Skin of body (tissue), 2 donors: ENCODE results near the gene FOXL2NB. TPM values are rescaled to one million over a fixed set of nuclear protein-coding genes. Genes with fewer than 3 reads are reported as not detected.

Experiments used
- DNase-seq: peaks from one replicate; lab custom pipeline; 2025; lab: John Stamatoyannopoulos, UW
- total RNA-seq: library from RNA; depleted of rRNA; stranded (reverse); fragments of >200 nt; gene quantifications from one replicate; pipeline ENCODE4 v1.2.3, GENCODE V29; 2014

Gene FOXL2NB
- total RNA-seq, 1 donor from 2014 or later = 0.39 TPM

- DNase-seq = no peak
These were observed 1.9 kb upstream of the FOXL2NB start for GRCh38 chr3:138944929-138945708.

DNA sequence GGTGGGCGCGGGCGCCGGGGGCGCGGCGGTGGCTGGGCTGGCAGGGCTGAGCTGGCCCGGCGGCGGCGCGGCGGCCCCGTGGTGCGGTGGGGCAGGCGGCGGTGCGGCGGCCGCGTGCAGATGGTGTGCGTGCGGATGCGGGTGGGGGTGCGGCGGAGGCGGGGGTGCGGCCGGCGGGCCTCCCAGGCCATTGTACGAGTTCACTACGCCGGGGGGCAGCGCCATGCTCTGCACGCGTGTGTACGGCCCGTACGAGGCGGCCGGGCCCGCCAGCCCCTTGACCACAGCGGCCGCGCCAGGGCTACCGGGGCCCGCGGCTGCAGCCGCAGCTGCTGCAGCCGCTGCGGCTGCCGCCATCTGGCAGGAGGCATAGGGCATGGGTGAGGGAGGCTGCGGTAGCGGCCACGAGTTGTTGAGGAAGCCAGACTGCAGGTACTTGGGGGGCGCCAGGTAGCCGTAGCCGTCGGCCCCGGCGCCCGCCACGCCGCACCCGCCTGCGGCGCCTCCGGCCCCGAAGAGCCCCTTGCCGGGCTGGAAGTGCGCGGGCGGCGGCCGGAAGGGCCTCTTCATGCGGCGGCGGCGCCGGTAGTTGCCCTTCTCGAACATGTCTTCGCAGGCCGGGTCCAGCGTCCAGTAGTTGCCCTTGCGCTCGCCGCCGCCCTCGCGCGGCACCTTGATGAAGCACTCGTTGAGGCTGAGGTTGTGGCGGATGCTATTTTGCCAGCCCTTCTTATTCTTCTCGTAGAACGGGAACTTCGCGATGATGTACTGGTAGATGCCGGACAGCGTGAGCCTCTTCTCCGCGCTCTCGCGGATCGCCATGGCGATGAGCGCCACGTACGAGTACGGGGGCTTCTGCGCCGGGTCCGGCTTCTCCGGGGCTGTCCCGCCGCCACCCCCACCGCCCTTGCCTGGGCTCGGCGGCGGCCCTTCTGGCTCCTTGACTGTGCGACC lies 1.0 kb upstream of the FOXL2NB start:
- DNase-seq = no peak

DNA sequence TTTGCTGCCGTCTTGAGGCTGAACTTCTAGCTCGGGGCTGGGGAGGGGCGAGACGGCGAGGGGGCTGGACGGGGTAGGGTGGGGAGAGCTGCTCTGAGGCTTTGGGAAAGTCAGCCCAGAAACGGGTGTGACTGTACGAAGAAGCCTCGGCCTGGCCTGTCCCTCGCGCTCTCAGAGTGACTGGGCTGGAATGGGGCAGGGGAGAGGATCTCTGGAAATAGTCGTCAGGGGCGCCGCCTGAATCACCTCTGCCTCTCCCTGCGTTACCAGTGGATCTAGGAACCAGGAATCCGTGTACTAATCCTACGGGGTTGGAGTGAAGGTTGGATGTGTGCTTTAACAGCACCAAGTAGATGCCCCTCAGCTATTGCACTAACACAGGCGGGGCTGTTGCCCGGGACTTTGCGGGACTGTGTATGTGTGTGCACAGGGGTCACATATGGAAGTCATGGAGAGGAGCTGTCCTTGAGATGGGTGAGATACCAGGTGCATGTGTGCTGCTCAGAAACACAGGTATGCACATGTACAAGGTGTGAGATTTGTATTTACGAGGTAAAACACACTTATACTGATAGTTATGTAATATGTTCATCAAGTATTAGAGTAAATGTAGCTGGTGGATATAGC lies 591 bp downstream of the FOXL2NB start:
- DNase-seq = no peak

- DNase-seq = no peak
These were observed 1.5 kb downstream of the FOXL2NB start for GRCh38 chr3:138948371-138949001.

GRCh38 chr3:138949002-138949418 lies 2.0 kb downstream of the FOXL2NB start:
- no peak for DNase-seq

GRCh38 chr3:138949445-138950005 lies 2.5 kb downstream of the FOXL2NB start:
- DNase-seq = no peak

DNA sequence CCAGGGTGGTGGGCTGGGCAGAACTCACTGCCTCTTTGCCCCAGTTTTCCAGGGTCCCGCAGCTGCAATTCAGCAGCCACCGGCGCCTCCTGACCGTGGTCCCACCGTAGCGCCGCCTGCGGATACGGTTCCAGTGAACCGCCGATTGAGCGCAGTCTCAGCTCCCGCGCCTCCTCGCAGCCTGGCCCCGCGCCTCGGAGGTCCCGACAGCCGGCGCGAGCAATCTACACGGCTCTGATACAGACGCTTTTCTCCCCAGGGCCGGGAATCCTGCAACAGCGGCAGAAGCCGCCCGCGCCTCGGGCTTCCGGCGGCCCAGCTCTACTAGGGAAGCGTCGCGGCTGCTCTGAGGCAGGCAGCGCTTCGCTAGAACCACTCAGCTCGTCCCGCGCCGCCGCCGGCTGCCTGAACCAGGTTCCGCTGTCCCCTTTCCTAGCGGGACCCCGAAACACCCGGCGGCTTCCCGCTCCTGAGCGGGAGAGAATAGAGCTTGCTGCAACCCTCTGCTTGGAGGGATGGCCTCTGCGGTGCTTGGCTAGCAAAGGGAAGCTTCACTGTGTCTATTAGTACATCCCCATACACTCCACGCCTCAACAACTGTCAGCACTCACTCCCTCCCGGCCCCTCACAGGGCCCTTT lies 3.1 kb downstream of the FOXL2NB start:
- no peak for DNase-seq

- no peak for DNase-seq
These were observed 3.7 kb downstream of the FOXL2NB start for GRCh38 chr3:138950701-138951100.

DNA sequence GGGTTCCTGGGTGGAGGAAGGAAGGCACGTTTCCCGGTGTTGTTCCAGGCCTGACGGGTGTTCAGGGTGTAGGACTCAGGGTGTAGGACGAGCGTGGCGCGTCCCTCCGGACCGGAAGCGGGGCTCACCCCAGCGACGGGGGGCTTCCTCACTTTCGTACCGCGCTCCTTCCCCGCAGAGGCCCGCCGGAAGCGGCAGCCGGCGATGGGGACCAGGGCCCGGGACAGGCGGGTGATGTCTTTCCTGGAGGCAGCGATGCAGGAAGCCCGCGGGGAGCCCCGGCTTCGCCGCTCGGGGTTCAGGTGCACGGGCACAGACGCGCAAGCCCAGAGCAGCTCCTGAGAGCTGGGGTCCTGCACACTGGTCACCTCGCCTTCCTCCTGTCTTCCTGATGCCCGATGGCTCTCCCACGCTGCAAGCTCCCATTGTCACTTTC lies 13.4 kb downstream of the FOXL2NB start:
- DNase-seq = no peak

GRCh38 chr3:138962854-138963560 lies 16.0 kb downstream of the FOXL2NB start:
- DNase-seq = no peak

DNA sequence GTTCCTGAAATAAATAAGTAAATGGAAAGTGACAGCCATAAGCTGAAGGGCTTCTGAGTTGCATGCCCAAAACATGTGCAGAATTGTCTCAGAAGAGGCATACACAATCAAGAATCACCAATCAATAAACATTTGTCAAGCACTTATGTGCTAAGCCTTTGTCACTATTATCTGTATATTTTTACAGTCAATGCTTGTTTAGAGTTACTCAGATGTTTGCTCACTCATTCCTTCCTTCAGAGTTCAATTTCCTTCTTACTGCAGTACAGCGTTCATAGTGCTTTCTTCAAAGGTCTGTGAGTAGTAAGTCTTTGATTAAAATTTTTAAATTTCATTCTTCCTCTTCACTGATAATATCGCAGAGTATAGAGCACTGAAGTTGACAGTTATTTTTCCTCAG lies 17.2 kb downstream of the FOXL2NB start:
- DNase-seq = no peak

- no peak for DNase-seq
These were observed 17.9 kb downstream of the FOXL2NB start for GRCh38 chr3:138964923-138965322.

DNA sequence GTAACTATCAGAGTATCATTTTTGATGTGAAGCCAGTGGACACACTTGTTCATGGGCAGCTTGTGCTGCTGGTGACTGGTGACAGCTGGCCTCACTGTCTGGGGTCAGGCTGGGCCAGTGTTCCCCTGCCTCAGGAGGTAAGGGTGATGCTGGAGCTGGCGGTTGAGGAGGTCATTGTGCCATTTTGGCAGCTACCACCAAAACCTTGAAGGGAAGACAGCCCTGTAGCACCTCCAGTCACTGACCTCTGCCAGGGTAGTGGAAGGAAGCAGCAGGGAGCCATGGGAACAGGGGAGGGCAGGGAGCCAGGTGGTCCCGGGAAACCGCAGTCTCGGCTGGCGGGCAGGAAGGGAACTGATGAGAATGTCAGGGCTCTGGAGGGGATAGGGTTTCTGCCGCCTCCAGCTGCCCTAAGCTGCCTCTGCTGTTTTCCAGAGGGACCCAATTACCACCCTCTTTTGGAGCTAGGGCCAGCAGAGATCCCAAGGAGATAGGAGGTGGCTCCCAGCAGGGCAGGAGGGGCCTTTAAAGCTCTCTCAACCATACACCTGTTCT lies 24.8 kb downstream of the FOXL2NB start:
- DNase-seq = no peak

GRCh38 chr3:138972941-138973340 lies 25.9 kb downstream of the FOXL2NB start:
- no peak for DNase-seq

DNA sequence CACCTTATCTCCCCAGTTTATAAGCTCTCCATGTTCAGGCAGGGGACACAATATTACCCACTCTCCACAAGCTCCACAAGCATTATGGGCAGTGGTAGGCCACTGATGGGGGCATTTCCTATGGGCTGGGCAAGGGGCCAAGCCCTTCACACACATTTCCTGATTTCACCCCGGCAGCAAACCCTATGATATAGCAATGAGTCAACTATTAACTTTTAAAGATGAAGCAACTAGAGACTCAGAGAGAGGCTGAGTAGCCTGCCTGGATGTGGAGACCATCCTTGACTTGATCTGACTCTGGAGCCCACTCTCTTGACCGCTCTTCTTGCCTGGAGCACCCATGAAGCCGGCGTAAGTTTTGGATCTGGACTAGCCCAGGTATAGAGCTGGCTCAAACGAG lies 27.4 kb downstream of the FOXL2NB start:
- no peak for DNase-seq

- DNase-seq = no peak
These were observed 28.3 kb downstream of the FOXL2NB start for GRCh38 chr3:138975351-138975750.

GRCh38 chr3:138976047-138976446 lies 29.0 kb downstream of the FOXL2NB start:
- DNase-seq = no peak

DNA sequence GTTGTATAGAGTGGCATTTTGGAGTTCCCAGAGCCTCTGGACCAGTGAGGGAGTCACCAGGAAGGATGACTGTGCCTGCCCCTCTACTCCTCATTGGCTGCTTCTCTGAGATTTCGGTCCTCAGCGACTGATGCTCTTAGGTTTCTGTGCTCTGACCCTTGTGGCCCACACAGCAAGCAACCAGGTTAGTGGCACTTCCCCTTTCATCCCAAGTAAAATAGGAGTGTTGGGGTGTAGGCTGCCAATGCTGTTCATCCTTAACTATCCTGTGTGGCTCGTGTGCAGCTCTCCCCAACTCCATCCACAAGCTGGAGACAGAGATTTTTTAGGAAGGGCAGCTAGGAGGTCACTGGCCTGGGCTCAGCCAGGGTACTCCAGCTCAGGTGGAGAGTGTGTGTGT lies 37.8 kb downstream of the FOXL2NB start:
- no peak for DNase-seq

DNA sequence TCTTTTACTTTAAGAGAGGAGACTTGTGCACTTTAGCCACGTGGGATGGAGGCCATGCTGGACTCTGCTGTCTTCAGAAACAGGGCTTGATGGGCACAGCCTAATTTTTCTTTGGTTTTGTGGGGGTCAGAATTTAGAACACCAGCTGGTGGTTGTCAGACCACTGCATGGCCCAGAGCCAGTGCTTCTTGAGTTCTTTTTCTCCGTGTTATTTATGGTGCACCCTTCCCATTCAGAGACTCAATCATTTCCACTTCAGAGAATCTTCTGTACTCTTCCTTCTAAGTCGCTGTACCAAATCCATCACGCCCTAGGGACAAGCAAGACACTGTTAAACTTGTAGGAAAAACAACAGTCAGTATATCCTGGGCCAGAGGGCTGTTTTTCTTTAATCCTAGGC lies 38.9 kb downstream of the FOXL2NB start:
- DNase-seq = no peak

GRCh38 chr3:138987181-138987580 lies 40.2 kb downstream of the FOXL2NB start:
- DNase-seq = no peak
